HCT116 (cell line): ENCODE results near the gene TBX5. TPM values are rescaled to one million over a fixed set of nuclear protein-coding genes. Genes with fewer than 3 reads are reported as not detected.

Experiments
- ATAC-seq: fragments of 200-7000 bp; cut with Tn5 transposase; 2 replicates; pipeline ENCODE4 v1.9.1; 2020; ENCODE audit warnings: mild to moderate bottlenecking, moderate library complexity
- BruUV-seq: library from RNA; stranded (reverse); fragments of 400-500 nt; replicated peaks from 2 replicates; lab custom pipeline; 2021; lab: Mats Ljungman, UMichigan
- CTCF ChIA-PET: fragments of 300-600 bp; sonication (Branson Sonifier 250); formaldehyde crosslinking; loops from one replicate; lab custom pipeline; 2021; ENCODE audit warnings: antibody characterized with exemption; lab: Charles Lee
- POLR2A ChIA-PET: fragments of 300-600, 350-600 bp; sonication (Branson Sonifier 250); formaldehyde crosslinking; loops from one replicate; lab custom pipeline; 2021; ENCODE audit warnings: antibody characterized with exemption; lab: Charles Lee
- RAD21 ChIA-PET, 2 experiments: fragments of 300-600 bp; sonication (Branson Sonifier 250); formaldehyde crosslinking; loops; one replicate each; lab custom pipeline; 2023; ENCODE audit warnings: low total read pairs in 2 of 2; ENCODE audit not compliant: uncharacterized antibody in 2 of 2, unreplicated experiment in 2 of 2, low non-redundant PET in 1 of 2; lab: Charles Lee
- DNase-seq: peaks from one replicate; pipeline ENCODE4 v3.0.0-alpha.2; 2010; ENCODE audit warnings: low read depth, low spot score
- H2AFZ ChIP-seq: fragments of 200-600 bp; shearing (Covaris generic), sonication (generic); 2 replicates; pipeline ENCODE4 v1.6.1; 2017; ENCODE audit warnings: low read depth, mixed run types, mixed read lengths, antibody characterized with exemption, low read length; ENCODE audit not compliant: poor library complexity, severe bottlenecking
- H3K27ac ChIP-seq: 2 replicates; pipeline ENCODE4 v1.5.1; 2012; ENCODE audit warnings: low read depth, low read length
- H3K27me3 ChIP-seq: fragments of 200-600 bp; sonication (generic); 2 replicates; pipeline ENCODE4 v1.6.1; 2016; ENCODE audit warnings: mixed run types, low read length, mixed read lengths; ENCODE audit not compliant: insufficient read depth
- H3K36me3 ChIP-seq, 2 experiments: fragments of 200-500 bp in 1 of 2; fragments of 200-600 bp in 1 of 2; sonication (Bioruptor generic) in 1 of 2; sonication (generic) in 1 of 2; 2 replicates each; pipeline versions ENCODE4 v1.5.1 to v1.6.1; 2014 to 2016; ENCODE audit warnings: low read length in 2 of 2, inconsistent platforms in 1 of 2, mixed read lengths in 1 of 2, mixed run types in 1 of 2; ENCODE audit not compliant: insufficient read depth in 2 of 2, control insufficient read depth in 1 of 2
- H3K4me1 ChIP-seq, 2 experiments: fragments of 200-600 bp in 1 of 2; sonication (generic) in 1 of 2; 2 replicates each; pipeline versions ENCODE4 v1.5.1 to v1.6.1; 2012 to 2017; ENCODE audit warnings: low read length in 2 of 2, inconsistent platforms in 1 of 2, mild to moderate bottlenecking in 1 of 2, mixed read lengths in 1 of 2, mixed run types in 1 of 2, moderate library complexity in 1 of 2; ENCODE audit not compliant: insufficient read depth in 2 of 2, control insufficient read depth in 1 of 2
- H3K4me2 ChIP-seq: fragments of 200-600 bp; sonication (generic); 2 replicates; pipeline ENCODE4 v1.6.1; 2017; ENCODE audit warnings: mixed run types, low read length, mixed read lengths
- H3K4me3 ChIP-seq, 2 experiments: fragments of 200-600 bp in 1 of 2; sonication (generic) in 1 of 2; replicated peaks in 1 of 2; 2 replicates each; pipeline ENCODE4 v1.5.1; 2011 to 2016; ENCODE audit warnings: low read length in 2 of 2, control low read depth in 1 of 2, low read depth in 1 of 2, mild to moderate bottlenecking in 1 of 2, mixed read lengths in 1 of 2, mixed run types in 1 of 2
- H3K79me2 ChIP-seq: fragments of 200-600 bp; sonication (generic); 2 replicates; pipeline ENCODE4 v1.6.1; 2017; ENCODE audit warnings: mild to moderate bottlenecking, mixed run types, low read length, moderate library complexity, mixed read lengths; ENCODE audit not compliant: insufficient read depth
- H3K9ac ChIP-seq: fragments of 200-600 bp; sonication (generic); 2 replicates; pipeline ENCODE4 v1.6.1; 2016; ENCODE audit warnings: low read length, mixed read lengths
- H3K9me2 ChIP-seq: fragments of 200-600 bp; sonication (generic), shearing (Covaris generic); 2 replicates; pipeline ENCODE4 v1.6.1; 2017; ENCODE audit warnings: mixed run types, mild to moderate bottlenecking, moderate library complexity; ENCODE audit not compliant: insufficient read depth
- H3K9me3 ChIP-seq, 2 experiments: fragments of 200-500 bp in 1 of 2; fragments of 200-600 bp in 1 of 2; sonication (Bioruptor generic) in 1 of 2; sonication (generic) in 1 of 2; 2 replicates each; pipeline ENCODE4 v1.6.1; 2014 to 2017; ENCODE audit warnings: low read length in 2 of 2, mixed read lengths in 2 of 2, inconsistent platforms in 1 of 2, low read depth in 1 of 2, mild to moderate bottlenecking in 1 of 2, mixed run types in 1 of 2, moderate library complexity in 1 of 2; ENCODE audit not compliant: control insufficient read depth in 1 of 2, insufficient read depth in 1 of 2
- H4K20me1 ChIP-seq: fragments of 200-600 bp; sonication (generic), shearing (Covaris generic); 2 replicates; pipeline ENCODE4 v1.6.1; 2017; ENCODE audit warnings: mixed run types, mild to moderate bottlenecking, moderate library complexity; ENCODE audit not compliant: insufficient read depth
- CEBPB ChIP-seq: IDR thresholded peaks from 2 replicates; pipeline ENCODE4 v1.6.1; 2012; ENCODE audit warnings: low read depth
- EGR1 ChIP-seq: IDR thresholded peaks from 2 replicates; pipeline ENCODE4 v1.6.1; 2012; ENCODE audit warnings: low read depth
- ELF1 ChIP-seq: IDR thresholded peaks from 2 replicates; pipeline ENCODE4 v1.6.1; 2012; ENCODE audit warnings: low read depth, borderline replicate concordance
- EZH2phosphoT487 ChIP-seq: fragments of 200-600 bp; IDR thresholded peaks from 2 replicates; pipeline ENCODE4 v1.6.1; 2018; ENCODE audit warnings: antibody characterized with exemption, borderline replicate concordance
- JUND ChIP-seq: IDR thresholded peaks from 2 replicates; pipeline ENCODE4 v1.6.1; 2012
- POLR2A ChIP-seq: IDR thresholded peaks from 2 replicates; pipeline ENCODE4 v1.7.0; 2011; ENCODE audit warnings: borderline replicate concordance; ENCODE audit not compliant: insufficient read depth, insufficient read length; ENCODE audit errors: extremely low read depth
- POLR2AphosphoS5 ChIP-seq: IDR thresholded peaks from 2 replicates; pipeline ENCODE4 v1.6.1; 2011; ENCODE audit warnings: mild to moderate bottlenecking, low read depth, low read length, moderate library complexity
- YY1 ChIP-seq: IDR thresholded peaks from 2 replicates; pipeline ENCODE4 v1.6.1; 2011; ENCODE audit warnings: low read length, low read depth, moderate library complexity, mild to moderate bottlenecking; ENCODE audit not compliant: insufficient replicate concordance; ENCODE audit errors: extremely low read depth
- ZFX ChIP-seq: fragments of 450-650 bp; IDR thresholded peaks from 2 replicates; pipeline ENCODE4 v1.6.1; 2017
- ZNF274 ChIP-seq: fragments of 200-500 bp; sonication (Bioruptor generic); IDR thresholded peaks from 2 replicates; pipeline ENCODE4 v1.6.1; 2014; ENCODE audit warnings: mild to moderate bottlenecking, low read depth, low read length, inconsistent platforms
- intact Hi-C: fragments of 100-400 bp; cut with micrococcal nuclease; formaldehyde crosslinking; loops from 2 replicates; pipeline ENCODE4 v1.10.0; 2022
- total RNA-seq: library from RNA; stranded (reverse); gene quantifications from one replicate; pipeline ENCODE4 v1.2.1, GENCODE V29; 2021; ENCODE audit not compliant: unreplicated experiment
- TF ChIP-seq, protein P1 (sequence below): IDR thresholded peaks from 2 replicates; pipeline ENCODE4 v1.6.1; 2011; ENCODE audit warnings: mild to moderate bottlenecking, low read length, moderate library complexity; ENCODE audit not compliant: insufficient replicate concordance; ENCODE audit errors: extremely low read depth

The TBX5 gene
- total RNA-seq, 1 experiment from 2014 or later, result 0.10 TPM

DNA sequence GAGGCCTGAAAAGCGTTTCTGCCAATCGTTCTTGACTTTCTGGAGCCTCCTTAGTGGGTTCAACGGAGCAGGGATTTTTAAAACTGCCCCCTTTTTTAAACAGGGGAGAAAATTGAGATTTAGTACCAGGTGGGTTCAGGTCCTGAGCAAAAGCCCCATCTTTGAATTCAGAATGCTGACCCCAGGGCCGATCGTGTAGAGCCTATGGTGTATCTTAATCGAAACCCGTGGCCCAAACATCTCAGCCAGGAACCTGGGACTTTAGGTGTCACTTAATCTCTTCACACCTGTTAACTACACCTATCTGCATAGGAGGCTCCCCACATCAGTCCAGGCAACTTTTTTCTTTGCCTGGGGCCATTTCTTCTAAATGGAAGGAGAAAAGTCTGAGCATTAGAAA is 6.4 kb upstream of the TBX5 start:
- Histone ChIP-seq H3K79me2 (no peaks in the 10 kb centered on the region), H3K4me2 (no peak overlapping the region), H3K27me3 (peaks cover 15% of the 10 kb centered on the region; the same call in 1 of the 2 replicates), H2AFZ (no peak overlapping the region), H3K27ac (no peak overlapping the region), H3K36me3 (no peaks in the 10 kb centered on the region), H3K4me3 (no peak overlapping the region), H3K4me1 (no peaks in the 10 kb centered on the region), H3K9me2 (no peaks in the 10 kb centered on the region)
- DNase-seq (no peak), ATAC-seq (no peak)
- intact Hi-C loops, result no loop called here
- TF ChIP-seq ZFX, result no peak
- TF ChIP-seq CEBPB, result no peak
- no peak for TF ChIP-seq ELF1
- TF ChIP-seq, all 23 proteins: peak for 0
- Histone ChIP-seq H3K9me3 (no peaks in the 10 kb centered on the region), H4K20me1 (no peaks in the 10 kb centered on the region), H3K9ac (no peak overlapping the region)
- ChIA-PET POLR2A (no interaction called here), RAD21 (no interaction called here), CTCF (no interaction called here)
- no TSS peak for BruUV-seq

DNA sequence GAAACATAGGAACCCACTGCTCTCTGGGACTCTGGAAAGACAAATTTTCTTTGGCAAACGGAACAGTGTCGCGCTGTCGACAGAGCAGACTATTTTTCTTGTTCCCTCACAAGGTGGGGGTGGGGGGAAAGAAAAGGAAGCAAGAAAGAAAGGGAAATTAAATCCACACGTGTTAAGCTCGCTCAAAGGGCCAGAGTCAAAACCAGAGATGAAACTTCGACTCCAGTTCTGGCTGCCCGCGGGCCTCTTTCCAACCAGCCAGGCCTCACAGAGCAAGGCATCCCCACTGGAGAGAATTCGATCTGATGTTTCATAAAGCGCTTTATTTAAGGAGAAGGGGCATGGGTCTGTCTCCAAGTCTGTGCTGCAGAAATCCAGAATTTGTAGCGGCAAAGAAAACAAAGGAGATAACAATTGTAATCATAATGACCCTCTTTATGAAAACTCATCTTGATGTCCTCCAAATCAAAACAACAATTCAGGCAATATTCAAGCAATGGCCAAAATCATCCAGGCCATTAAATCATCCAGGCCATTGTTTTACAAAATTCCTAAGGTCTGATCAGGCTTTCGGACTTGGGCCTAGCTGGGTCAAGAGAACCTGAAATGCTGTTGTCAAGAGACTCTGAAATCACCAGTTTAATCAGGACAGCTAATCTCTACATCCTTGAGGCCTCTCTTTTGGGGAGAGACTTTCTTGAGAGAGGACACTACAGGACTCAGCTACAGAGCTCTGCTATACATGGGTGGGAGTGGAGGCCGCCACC is 5.3 kb upstream of the TBX5 start:
- Histone ChIP-seq H3K4me2 (no peak overlapping the region), H3K79me2 (no peaks in the 10 kb centered on the region), H3K9me2 (no peaks in the 10 kb centered on the region), H3K36me3 (no peaks in the 10 kb centered on the region), H3K27ac (no peak overlapping the region), H3K9me3 (no peaks in the 10 kb centered on the region), H3K4me1 (no peaks in the 10 kb centered on the region), H2AFZ (no peak overlapping the region), H3K4me3 (no peak overlapping the region), H4K20me1 (no peaks in the 10 kb centered on the region), H3K27me3 (peaks cover 10% of the 10 kb centered on the region; the same call in 1 of the 2 replicates), H3K9ac (no peak overlapping the region)
- ATAC-seq, result no peak
- TF ChIP-seq JUND (no peak), ZNF274 (no peak), EZH2phosphoT487 (no peak), YY1 (no peak), POLR2AphosphoS5 (no peak), ZFX (no peak), EGR1 (no peak), ELF1 (no peak), POLR2A (no peak)
- TF ChIP-seq, protein P1, sequence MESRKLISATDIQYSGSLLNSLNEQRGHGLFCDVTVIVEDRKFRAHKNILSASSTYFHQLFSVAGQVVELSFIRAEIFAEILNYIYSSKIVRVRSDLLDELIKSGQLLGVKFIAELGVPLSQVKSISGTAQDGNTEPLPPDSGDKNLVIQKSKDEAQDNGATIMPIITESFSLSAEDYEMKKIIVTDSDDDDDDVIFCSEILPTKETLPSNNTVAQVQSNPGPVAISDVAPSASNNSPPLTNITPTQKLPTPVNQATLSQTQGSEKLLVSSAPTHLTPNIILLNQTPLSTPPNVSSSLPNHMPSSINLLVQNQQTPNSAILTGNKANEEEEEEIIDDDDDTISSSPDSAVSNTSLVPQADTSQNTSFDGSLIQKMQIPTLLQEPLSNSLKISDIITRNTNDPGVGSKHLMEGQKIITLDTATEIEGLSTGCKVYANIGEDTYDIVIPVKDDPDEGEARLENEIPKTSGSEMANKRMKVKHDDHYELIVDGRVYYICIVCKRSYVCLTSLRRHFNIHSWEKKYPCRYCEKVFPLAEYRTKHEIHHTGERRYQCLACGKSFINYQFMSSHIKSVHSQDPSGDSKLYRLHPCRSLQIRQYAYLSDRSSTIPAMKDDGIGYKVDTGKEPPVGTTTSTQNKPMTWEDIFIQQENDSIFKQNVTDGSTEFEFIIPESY, result no peak
- CTCF ChIA-PET, result no interaction called here
- no TSS peak for BruUV-seq
- intact Hi-C loops, result no loop called here
- RAD21 ChIA-PET, result no interaction called here
- no peak for DNase-seq
- POLR2A ChIA-PET, result no interaction called here
